22Rv1 (cell line): Measurements from ENCODE around the gene IGFBP5.

Experiments
- ZFX ChIP-seq: fragments of 450-650 bp; IDR thresholded peaks from 2 replicates; pipeline ENCODE4 v1.6.1; 2017; ENCODE audit warnings: antibody characterized with exemption, borderline replicate concordance
- TF ChIP-seq, protein P1 (sequence below): fragments of 450-650 bp; IDR thresholded peaks from 2 replicates; pipeline ENCODE4 v1.5.1; 2017; ENCODE audit warnings: mild to moderate bottlenecking

DNA sequence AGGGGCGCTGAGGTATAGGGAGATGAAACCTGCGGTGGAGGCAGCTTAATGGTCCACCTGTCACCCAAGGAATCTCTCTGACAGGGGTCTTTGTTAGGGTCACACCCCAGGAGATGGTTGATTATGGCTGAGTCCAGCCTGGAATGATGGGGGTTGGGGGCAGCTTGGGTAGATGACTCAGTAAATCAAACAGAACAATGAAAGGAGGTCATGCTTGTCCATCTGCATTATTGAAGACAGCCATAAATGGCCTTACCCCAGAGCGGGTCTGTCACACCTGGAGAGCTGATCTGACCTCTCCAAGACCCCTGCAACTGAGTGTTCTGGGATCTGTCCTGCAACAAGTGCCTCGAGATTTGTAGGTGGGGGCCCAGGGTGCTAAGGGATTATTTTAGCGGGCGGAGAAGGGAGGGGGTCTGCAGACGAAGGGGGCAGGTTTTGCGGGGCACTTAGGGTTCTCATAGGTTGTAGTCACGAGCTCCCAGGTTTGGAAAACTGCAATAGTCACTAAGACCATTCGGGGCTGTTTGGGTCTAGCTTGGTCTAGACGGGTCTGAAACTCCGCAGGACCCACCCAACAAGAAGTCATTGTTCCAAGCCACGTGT, 62.9 kb downstream of the IGFBP5 start:
- TF ChIP-seq, protein P1, sequence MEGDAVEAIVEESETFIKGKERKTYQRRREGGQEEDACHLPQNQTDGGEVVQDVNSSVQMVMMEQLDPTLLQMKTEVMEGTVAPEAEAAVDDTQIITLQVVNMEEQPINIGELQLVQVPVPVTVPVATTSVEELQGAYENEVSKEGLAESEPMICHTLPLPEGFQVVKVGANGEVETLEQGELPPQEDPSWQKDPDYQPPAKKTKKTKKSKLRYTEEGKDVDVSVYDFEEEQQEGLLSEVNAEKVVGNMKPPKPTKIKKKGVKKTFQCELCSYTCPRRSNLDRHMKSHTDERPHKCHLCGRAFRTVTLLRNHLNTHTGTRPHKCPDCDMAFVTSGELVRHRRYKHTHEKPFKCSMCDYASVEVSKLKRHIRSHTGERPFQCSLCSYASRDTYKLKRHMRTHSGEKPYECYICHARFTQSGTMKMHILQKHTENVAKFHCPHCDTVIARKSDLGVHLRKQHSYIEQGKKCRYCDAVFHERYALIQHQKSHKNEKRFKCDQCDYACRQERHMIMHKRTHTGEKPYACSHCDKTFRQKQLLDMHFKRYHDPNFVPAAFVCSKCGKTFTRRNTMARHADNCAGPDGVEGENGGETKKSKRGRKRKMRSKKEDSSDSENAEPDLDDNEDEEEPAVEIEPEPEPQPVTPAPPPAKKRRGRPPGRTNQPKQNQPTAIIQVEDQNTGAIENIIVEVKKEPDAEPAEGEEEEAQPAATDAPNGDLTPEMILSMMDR, result no peak
- no peak for TF ChIP-seq ZFX
